Body of pancreas (tissue), 4 donors: ENCODE data around the gene MAPKAPK2. TPM values are rescaled to one million over a fixed set of nuclear protein-coding genes. Genes with fewer than 3 reads are reported as not detected.

ENCODE experiments used
- ATAC-seq: fragments of 150-250 bp; one replicate; pipeline ENCODE4 v1.9.1; 2016
- DNase-seq, 4 donors: peaks; one replicate each; pipeline ENCODE4 v3.0.0-alpha.2; 2019
- H3K27ac ChIP-seq, 4 donors: fragments of 200-600 bp; sonication (generic); 1 replicate in 3 of 4; 2 replicates in 1 of 4; pipeline versions ENCODE4 v1.5.1 to v1.6.1; 2016 to 2019; ENCODE audit warnings: mild to moderate bottlenecking in 1 of 4, mixed read lengths in 1 of 4, moderate library complexity in 1 of 4
- H3K27me3 ChIP-seq, 2 donors: fragments of 200-600 bp; sonication (generic); one replicate each; pipeline ENCODE4 v1.6.0; 2016; ENCODE audit warnings: mild to moderate bottlenecking in 1 of 2
- H3K36me3 ChIP-seq, 2 donors: fragments of 200-600 bp; sonication (generic); replicated peaks in 1 of 2; 2 replicates each; pipeline ENCODE4 v1.5.1; 2016; ENCODE audit warnings: low read depth in 2 of 2; ENCODE audit not compliant: insufficient read depth in 1 of 2
- H3K4me1 ChIP-seq: fragments of 200-600 bp; sonication (generic); one replicate; pipeline ENCODE4 v1.6.0; 2016
- H3K4me3 ChIP-seq, 2 donors: fragments of 200-600 bp; sonication (generic); 1 replicate in 1 of 2; 2 replicates in 1 of 2; pipeline ENCODE4 v1.5.1; 2016 to 2019
- H3K9me3 ChIP-seq, 3 donors: fragments of 200-600 bp; sonication (generic); 1 replicate in 2 of 3; 2 replicates in 1 of 3; pipeline ENCODE4 v1.5.1; 2016
- CTCF ChIP-seq, 7 experiments: fragments of 450-650 bp in 4 of 7; fragments of 200-600 bp in 3 of 7; sonication (generic) in 3 of 7; IDR thresholded peaks; one replicate each; pipeline ENCODE4 v1.5.1; 2016 to 2019; ENCODE audit warnings: antibody characterized with exemption in 7 of 7
- POLR2A ChIP-seq, 3 donors: fragments of 450-650 bp; IDR thresholded peaks; one replicate each; pipeline ENCODE4 v1.6.1; 2016; ENCODE audit warnings: antibody characterized with exemption in 3 of 3, mild to moderate bottlenecking in 2 of 3
- WGBS, 2 donors: methylation state at CpG; one replicate each; pipeline ENCODE4 v1.1.5; 2017; 5-methylcytosine and 5-hydroxymethylcytosine counted together
- intact Hi-C: fragments of 100-400 bp; cut with DNase I; formaldehyde crosslinking; loops from one replicate; pipeline ENCODE4 v1.15.1; 2023
- total RNA-seq, 2 donors: library from RNA; depleted of rRNA; stranded (reverse); fragments of >200 nt; gene quantifications; one replicate each; pipeline ENCODE4 v1.1.0, GENCODE V29; 2016

Gene MAPKAPK2
- total RNA-seq, 2 donors from 2014 or later: 29.1 to 46.5 TPM

- DNase-seq: peak; percentile 30 to 57 (median 51)
- H3K36me3 ChIP-seq: no peaks in the 10 kb centered on the region
- no peaks in the 10 kb centered on the region for H3K27me3 ChIP-seq
- 13 to 23% methylated on average over 6 to 8 of the region's 8 CpGs for WGBS, 2 donors
- no peak overlapping the region for H3K4me3 ChIP-seq
- H3K27ac ChIP-seq: peak overlapping the region; percentile 35 to 80 (median 61)
- peak; percentile 33 for ATAC-seq
- H3K4me1 ChIP-seq: peaks cover 90% of the 10 kb centered on the region
- no peaks in the 10 kb centered on the region for H3K9me3 ChIP-seq
- TF ChIP-seq CTCF (IDR thresholded peaks at IDR 0.05) (no peak), POLR2A (IDR thresholded peaks at IDR 0.05) (no peak)
- intact Hi-C loops: no loop called here
Observed at GRCh38 chr1:206691604-206692003, 6.9 kb downstream of the MAPKAPK2 start.

GRCh38 chr1:206693029-206693428 lies 8.3 kb downstream of the MAPKAPK2 start:
- WGBS, 2 donors: 36 to 42% methylated on average over 10 of the region's 10 CpGs
- DNase-seq (peak; percentile 46 to 71 (median 70)), ATAC-seq (peak; percentile 41)
- Histone ChIP-seq H3K36me3 (no peaks in the 10 kb centered on the region), H3K9me3 (no peaks in the 10 kb centered on the region), H3K4me3 (no peak overlapping the region), H3K27ac (peak overlapping the region; percentile 56 to 80 (median 64)), H3K27me3 (no peaks in the 10 kb centered on the region), H3K4me1 (peaks cover 90% of the 10 kb centered on the region)
- intact Hi-C loops: no loop called here
- TF ChIP-seq POLR2A (IDR thresholded peaks at IDR 0.05) (no peak), CTCF (IDR thresholded peaks at IDR 0.05) (no peak)

GRCh38 chr1:206693592-206693991 lies 8.9 kb downstream of the MAPKAPK2 start:
- peak; percentile 45 for ATAC-seq
- Histone ChIP-seq H3K9me3 (no peaks in the 10 kb centered on the region), H3K27me3 (no peaks in the 10 kb centered on the region), H3K36me3 (no peaks in the 10 kb centered on the region), H3K4me3 (no peak overlapping the region), H3K4me1 (peaks cover 85% of the 10 kb centered on the region), H3K27ac (peak overlapping the region; percentile 56 to 80 (median 64))
- DNase-seq: peak in 3 of 4 donors; percentile 38 to 55 (median 42)
- TF ChIP-seq POLR2A (IDR thresholded peaks at IDR 0.05): no peak
- no peak for TF ChIP-seq CTCF (IDR thresholded peaks at IDR 0.05)
- WGBS, 2 donors: 46 to 59% methylated on average over 7 of the region's 7 CpGs
- intact Hi-C loops: no loop called here

- H3K4me3 ChIP-seq: no peak overlapping the region
- no peak for ATAC-seq
Observed at GRCh38 chr1:206694171-206695124, 9.7 kb downstream of the MAPKAPK2 start.

More at GRCh38 chr1:206694171-206695124, 9.7 kb downstream of the MAPKAPK2 start:
- no peaks in the 10 kb centered on the region for H3K27me3 ChIP-seq
- WGBS, 2 donors: 63 to 65% methylated on average over 10 to 11 of the region's 11 CpGs
- peak overlapping the region in 3 of 4 donors; percentile 56 to 80 (median 66) for H3K27ac ChIP-seq
- no peak for DNase-seq
- intact Hi-C loops: no loop called here
- H3K4me1 ChIP-seq: peaks cover 82% of the 10 kb centered on the region
- TF ChIP-seq POLR2A (IDR thresholded peaks at IDR 0.05): no peak
- TF ChIP-seq CTCF (IDR thresholded peaks at IDR 0.05): no peak
- no peaks in the 10 kb centered on the region for H3K9me3 ChIP-seq
- H3K36me3 ChIP-seq: no peaks in the 10 kb centered on the region
